Stimulated activated CD4-positive, alpha-beta T cell treated with anti-CD3 and anti-CD28 coated beads, Interleukin-15, amount 100 ng/mL, for 1 hour (primary cell): ENCODE measurements around the gene SSR4.

Source experiments
- DNase-seq, 2 donors: peaks; one replicate each; pipeline ENCODE4 v3.0.0-alpha.2; 2020; ENCODE audit warnings: low read depth in 1 of 2, low spot score in 1 of 2

SSR4 gene

GRCh38 chrX:153828308-153828707, 33.8 kb downstream of the SSR4 start:
- DNase-seq, result no peak

GRCh38 chrX:153828723-153829548, 34.5 kb downstream of the SSR4 start:
- no peak for DNase-seq

- no peak for DNase-seq
Measured at GRCh38 chrX:153829549-153829798, 35.0 kb downstream of the SSR4 start.

- DNase-seq, result no peak
Measured at GRCh38 chrX:153829799-153830639, 35.6 kb downstream of the SSR4 start, which contains the start of gene PDZD4. PDZD4 (minus strand) TSS chrX:153830544; CDS start chrX:153830298, 246 bp downstream.

- no peak for DNase-seq
Measured at GRCh38 chrX:153830640-153831428, 36.4 kb downstream of the SSR4 start.

- DNase-seq, result no peak
Measured at GRCh38 chrX:153831429-153832150, 37.1 kb downstream of the SSR4 start.

GRCh38 chrX:153832728-153833127, 38.3 kb downstream of the SSR4 start:
- no peak for DNase-seq

- DNase-seq, result no peak
Measured at GRCh38 chrX:153836921-153837320, 42.5 kb downstream of the SSR4 start.

- no peak for DNase-seq
Measured at GRCh38 chrX:153844509-153845082, 50.1 kb downstream of the SSR4 start.

- DNase-seq, result no peak
Measured at GRCh38 chrX:153845195-153845594, 50.7 kb downstream of the SSR4 start.

GRCh38 chrX:153845842-153846241, 51.4 kb downstream of the SSR4 start:
- DNase-seq, result no peak
